OCI-LY7 (cell line): ENCODE results near the gene MAN1B1. TPM values are rescaled to one million over a fixed set of nuclear protein-coding genes. Genes with fewer than 3 reads are reported as not detected.

ENCODE experiments used
- BruUV-seq: library from RNA; stranded (reverse); fragments of 400-500 nt; replicated peaks from 2 replicates; lab custom pipeline; 2021; lab: Mats Ljungman, UMichigan
- CTCF ChIA-PET: fragments of 300-600 bp; sonication (Branson Sonifier 250); formaldehyde crosslinking; loops from one replicate; lab custom pipeline; 2022; ENCODE audit warnings: antibody characterized with exemption; ENCODE audit not compliant: unreplicated experiment; lab: Charles Lee
- POLR2A ChIA-PET: fragments of 300-600 bp; sonication (Branson Sonifier 250); formaldehyde crosslinking; loops from one replicate; lab custom pipeline; 2022; ENCODE audit warnings: antibody characterized with exemption; lab: Charles Lee
- DNase-seq: peaks from one replicate; pipeline ENCODE4 v3.0.0-alpha.2; 2015; ENCODE audit warnings: low spot score
- H2AFZ ChIP-seq: fragments of 200-600 bp; sonication (generic), shearing (Covaris generic); 2 replicates; pipeline ENCODE4 v1.6.1; 2014; ENCODE audit warnings: mild to moderate bottlenecking, antibody characterized with exemption, low read length, moderate library complexity
- H3K27ac ChIP-seq: fragments of 200-600 bp; sonication (generic); 2 replicates; pipeline ENCODE4 v1.5.1; 2014; ENCODE audit warnings: mixed run types, low read depth, mild to moderate bottlenecking, moderate library complexity, low read length, inconsistent platforms; ENCODE audit not compliant: poor library complexity, severe bottlenecking
- H3K36me3 ChIP-seq: fragments of 200-600 bp; sonication (generic); 2 replicates; pipeline ENCODE4 v1.6.1; 2014; ENCODE audit warnings: mild to moderate bottlenecking, antibody characterized with exemption, low read length, moderate library complexity, mixed read lengths; ENCODE audit not compliant: insufficient read depth
- H3K4me1 ChIP-seq: fragments of 200-600 bp; sonication (generic); 2 replicates; pipeline ENCODE4 v1.5.1; 2014; ENCODE audit warnings: mild to moderate bottlenecking, low read length; ENCODE audit not compliant: insufficient read depth, poor library complexity, severe bottlenecking
- H3K4me2 ChIP-seq: fragments of 200-600 bp; sonication (generic); 2 replicates; pipeline ENCODE4 v1.6.1; 2014; ENCODE audit warnings: mild to moderate bottlenecking, low read length
- H3K4me3 ChIP-seq: fragments of 200-600 bp; sonication (generic); 2 replicates; pipeline ENCODE4 v1.5.1; 2014; ENCODE audit warnings: mild to moderate bottlenecking, low read depth, low read length; ENCODE audit not compliant: poor library complexity, severe bottlenecking
- H3K79me2 ChIP-seq: fragments of 200-600 bp; sonication (generic); 2 replicates; pipeline ENCODE4 v1.6.1; 2016; ENCODE audit warnings: low read depth, mild to moderate bottlenecking, low read length, moderate library complexity, mixed read lengths; ENCODE audit not compliant: insufficient read depth
- H3K9me2 ChIP-seq: fragments of 200-600 bp; sonication (generic); 2 replicates; pipeline ENCODE4 v1.6.1; 2016; ENCODE audit warnings: mild to moderate bottlenecking, low read length, mixed read lengths; ENCODE audit not compliant: insufficient read depth
- H3K9me3 ChIP-seq: fragments of 200-600 bp; sonication (generic); 2 replicates; pipeline ENCODE4 v1.6.1; 2014; ENCODE audit warnings: mild to moderate bottlenecking, mixed run types, low read length, mixed read lengths
- H4K20me1 ChIP-seq: fragments of 200-600 bp; sonication (generic); 2 replicates; pipeline ENCODE4 v1.6.1; 2014; ENCODE audit warnings: mild to moderate bottlenecking, antibody characterized with exemption, low read length, moderate library complexity, mixed read lengths; ENCODE audit not compliant: insufficient read depth
- CTCF ChIP-seq: fragments of 200-600 bp; sonication (generic); conservative IDR thresholded peaks from 2 replicates; pipeline ENCODE4 v1.5.1; 2014; ENCODE audit warnings: mild to moderate bottlenecking, antibody characterized with exemption, low read length, moderate library complexity, mixed read lengths
- EZH2phosphoT487 ChIP-seq: fragments of 200-600 bp; sonication (generic); IDR thresholded peaks from 2 replicates; pipeline ENCODE4 v1.6.1; 2018; ENCODE audit warnings: low read depth, borderline replicate concordance, mild to moderate bottlenecking, mixed run types, antibody characterized with exemption, low read length, moderate library complexity, mixed read lengths
- intact Hi-C: fragments of 100-400 bp; cut with micrococcal nuclease; formaldehyde crosslinking; loops from one replicate; pipeline ENCODE4 v1.10.0; 2022; ENCODE audit not compliant: unreplicated experiment
- total RNA-seq, 2 experiments: library from RNA; depleted of rRNA in 1 of 2; stranded (reverse); fragments of >200 nt in 1 of 2; shearing (Covaris generic) in 1 of 2; gene quantifications; 2 replicates each; pipeline ENCODE4 v1.2.3, GENCODE V29; 2014 to 2022

MAN1B1 gene
- total RNA-seq, 2 experiments from 2014 or later, result 32.7 to 43.4 TPM

- peaks cover 95% of the 10 kb centered on the region for H3K36me3 ChIP-seq
- TF ChIP-seq EZH2phosphoT487, result no peak
- TF ChIP-seq CTCF, result no peak
- ChIA-PET POLR2A (no interaction called here), CTCF (no interaction called here)
- no TSS peak for BruUV-seq
- no peak overlapping the region for H3K4me3 ChIP-seq
- H2AFZ ChIP-seq, result no peak overlapping the region
- no peaks in the 10 kb centered on the region for H3K9me2 ChIP-seq
- no peak overlapping the region for H3K27ac ChIP-seq
- intact Hi-C loops, result no loop called here
- H3K9me3 ChIP-seq, result peaks cover 15% of the 10 kb centered on the region
- no peak for DNase-seq
- no peaks in the 10 kb centered on the region for H3K79me2 ChIP-seq
- no peaks in the 10 kb centered on the region for H3K4me1 ChIP-seq
- no peaks in the 10 kb centered on the region for H4K20me1 ChIP-seq
- H3K4me2 ChIP-seq, result no peak overlapping the region
These were observed 20.0 kb downstream of the MAN1B1 start for GRCh38 chr9:137106662-137107250.

- no peak for TF ChIP-seq CTCF
- no peak for TF ChIP-seq EZH2phosphoT487
- Histone ChIP-seq H3K27ac (no peak overlapping the region), H2AFZ (no peak overlapping the region), H3K36me3 (peaks cover 93% of the 10 kb centered on the region), H3K4me1 (no peaks in the 10 kb centered on the region), H3K9me2 (no peaks in the 10 kb centered on the region), H3K79me2 (no peaks in the 10 kb centered on the region), H3K4me3 (no peak overlapping the region), H3K9me3 (peaks cover 8% of the 10 kb centered on the region), H4K20me1 (no peaks in the 10 kb centered on the region), H3K4me2 (no peak overlapping the region)
- DNase-seq, result no peak
- BruUV-seq, result no TSS peak
- intact Hi-C loops, result no loop called here
- ChIA-PET CTCF (no interaction called here), POLR2A (no interaction called here)
These were observed 20.6 kb downstream of the MAN1B1 start for GRCh38 chr9:137107312-137107921.

GRCh38 chr9:137107982-137108381 is 21.2 kb downstream of the MAN1B1 start:
- BruUV-seq, result no TSS peak
- no peak for TF ChIP-seq EZH2phosphoT487
- TF ChIP-seq CTCF, result no peak
- POLR2A ChIA-PET, result no interaction called here
- no peaks in the 10 kb centered on the region for H4K20me1 ChIP-seq
- H3K36me3 ChIP-seq, result peaks cover 92% of the 10 kb centered on the region
- no peak for DNase-seq
- H2AFZ ChIP-seq, result no peak overlapping the region
- peaks cover 6% of the 10 kb centered on the region; the same call in 1 of the 2 replicates for H3K9me3 ChIP-seq
- CTCF ChIA-PET, result no interaction called here
- H3K4me2 ChIP-seq, result no peak overlapping the region
- H3K9me2 ChIP-seq, result no peaks in the 10 kb centered on the region
- no peak overlapping the region for H3K27ac ChIP-seq
- H3K4me1 ChIP-seq, result no peaks in the 10 kb centered on the region
- H3K4me3 ChIP-seq, result no peak overlapping the region
- no peaks in the 10 kb centered on the region for H3K79me2 ChIP-seq
- intact Hi-C loops, result no loop called here
